Thymus (tissue), 11 donors: ENCODE measurements around the gene CASP3. TPM values are rescaled to one million over a fixed set of nuclear protein-coding genes. Genes with fewer than 3 reads are reported as not detected.
"Not testable (repeated sequence)": the region's sequence is repeated elsewhere in the genome, so short reads cannot be mapped to it uniquely, and the experiment has no call there.

Experiments
- DNase-seq, 9 donors: peaks; one replicate each; pipeline ENCODE4 v3.0.0-alpha.2; 2013; ENCODE audit warnings: low spot score in 9 of 9, low read depth in 6 of 9, missing footprints in 1 of 9
- H3K27ac ChIP-seq, 2 donors: one replicate each; pipeline ENCODE4 v1.5.1; 2013; ENCODE audit warnings: control low read depth in 1 of 2, low read depth in 1 of 2, low read length in 1 of 2, mild to moderate bottlenecking in 1 of 2, moderate library complexity in 1 of 2
- H3K27me3 ChIP-seq, 2 donors: one replicate each; pipeline ENCODE4 v1.5.1; 2013; ENCODE audit warnings: low read length in 1 of 2; ENCODE audit not compliant: control insufficient read depth in 2 of 2, insufficient read depth in 1 of 2
- H3K36me3 ChIP-seq, 2 donors: one replicate each; pipeline ENCODE4 v1.5.1; 2013; ENCODE audit warnings: low read length in 1 of 2, mild to moderate bottlenecking in 1 of 2, moderate library complexity in 1 of 2; ENCODE audit not compliant: control insufficient read depth in 2 of 2, insufficient read depth in 2 of 2
- H3K4me1 ChIP-seq, 2 donors: one replicate each; pipeline ENCODE4 v1.5.1; 2013; ENCODE audit warnings: low read length in 2 of 2; ENCODE audit not compliant: control insufficient read depth in 2 of 2, insufficient read depth in 2 of 2
- H3K4me3 ChIP-seq, 2 donors: one replicate each; pipeline ENCODE4 v1.5.1; 2013; ENCODE audit warnings: low read length in 2 of 2, control low read depth in 1 of 2, mild to moderate bottlenecking in 1 of 2
- H3K9me3 ChIP-seq, 2 donors: one replicate each; pipeline ENCODE4 v1.5.1; 2013; ENCODE audit warnings: low read length in 1 of 2, mild to moderate bottlenecking in 1 of 2; ENCODE audit not compliant: control insufficient read depth in 2 of 2, insufficient read depth in 1 of 2
- WGBS: extraction: QIAGEN DNeasy Blood & Tissue Kit; methylation state at CpG from one replicate; pipeline ENCODE4 v1.1.7; 2013; 5-methylcytosine and 5-hydroxymethylcytosine counted together
- polyA plus RNA-seq: library from polyadenylated mRNA; stranded (reverse); fragments of 200-250 nt; gene quantifications from one replicate; pipeline ENCODE4 v1.2.3, GENCODE V29; 2013
- total RNA-seq: library from RNA; stranded (reverse); fragments of 120-200 nt; gene quantifications from one replicate; pipeline ENCODE4 v1.2.4, GENCODE V29; 2013
- donor health status: healthy.

CASP3 gene
- total and polyA plus RNA-seq, 2 donors: 37.9 to 73.7 TPM

DNA sequence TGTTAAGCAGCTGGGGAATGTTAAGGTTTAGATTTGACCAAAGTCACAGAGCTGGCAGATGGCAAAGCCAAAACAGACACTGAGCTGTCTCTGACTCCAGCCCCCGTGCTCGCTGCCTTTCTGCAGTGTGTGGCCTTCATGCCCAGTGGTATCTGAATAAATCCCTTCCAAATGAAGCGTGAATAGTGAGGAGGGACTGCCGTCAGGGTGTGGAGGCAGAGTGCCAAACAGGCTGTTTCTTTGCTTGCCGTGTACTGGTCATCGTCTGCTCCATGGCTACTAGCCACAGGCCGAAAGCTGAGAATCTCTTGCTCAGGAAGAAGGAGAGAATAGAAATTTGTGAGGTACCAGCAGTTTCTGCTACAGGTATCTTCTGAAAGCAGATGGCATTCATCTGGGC is 20.0 kb upstream of the CASP3 start:
- no peak for DNase-seq
- H3K36me3 ChIP-seq: peaks cover 20 to 41% of the 10 kb centered on the region in 2 donors
- H3K27ac ChIP-seq: no peak overlapping the region
- 96% methylated on average over 7 of the region's 7 CpGs for WGBS
- peaks cover 0 to 7% of the 10 kb centered on the region in 2 donors for H3K4me1 ChIP-seq
- no peaks in the 10 kb centered on the region for H3K27me3 ChIP-seq
- no peaks in the 10 kb centered on the region for H3K9me3 ChIP-seq
- no peak overlapping the region for H3K4me3 ChIP-seq

DNA sequence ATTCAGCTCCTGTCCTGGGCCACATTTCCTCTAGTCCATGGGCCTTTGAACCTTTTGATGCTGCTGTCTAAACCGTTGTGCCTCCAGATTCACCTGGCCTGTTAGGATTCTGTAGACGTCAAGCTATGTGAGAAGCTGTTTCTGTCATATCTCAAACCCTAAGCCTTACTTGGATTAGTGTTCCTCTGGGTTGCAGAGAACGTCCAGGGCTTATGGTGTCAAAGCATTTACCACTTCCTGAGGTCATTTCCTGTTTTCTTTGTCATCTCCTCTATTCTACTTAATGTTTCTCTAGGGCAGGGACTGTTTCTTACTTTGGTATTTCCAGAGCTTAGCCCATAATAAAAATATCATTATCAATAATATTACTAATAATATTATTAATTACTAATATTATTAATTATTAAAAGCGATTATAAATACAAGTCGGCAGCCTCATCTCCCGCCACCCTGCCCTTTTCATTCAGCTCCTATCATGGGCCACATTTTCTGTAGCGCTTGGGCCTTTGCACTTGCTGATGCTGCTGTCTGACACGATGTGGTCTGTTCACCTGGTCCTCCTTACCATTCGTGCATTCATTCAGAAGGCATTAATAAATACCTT is 19.4 kb upstream of the CASP3 start:
- WGBS: 83% methylated on average over 9 of the region's 9 CpGs
- peaks cover 0 to 7% of the 10 kb centered on the region in 2 donors for H3K4me1 ChIP-seq
- no peak overlapping the region for H3K4me3 ChIP-seq
- H3K27me3 ChIP-seq: no peaks in the 10 kb centered on the region
- peaks cover 20 to 38% of the 10 kb centered on the region in 2 donors for H3K36me3 ChIP-seq
- peak in 2 of 9 donors; percentile 18 to 31 for DNase-seq
- H3K9me3 ChIP-seq: no peaks in the 10 kb centered on the region
- H3K27ac ChIP-seq: no peak overlapping the region

DNA sequence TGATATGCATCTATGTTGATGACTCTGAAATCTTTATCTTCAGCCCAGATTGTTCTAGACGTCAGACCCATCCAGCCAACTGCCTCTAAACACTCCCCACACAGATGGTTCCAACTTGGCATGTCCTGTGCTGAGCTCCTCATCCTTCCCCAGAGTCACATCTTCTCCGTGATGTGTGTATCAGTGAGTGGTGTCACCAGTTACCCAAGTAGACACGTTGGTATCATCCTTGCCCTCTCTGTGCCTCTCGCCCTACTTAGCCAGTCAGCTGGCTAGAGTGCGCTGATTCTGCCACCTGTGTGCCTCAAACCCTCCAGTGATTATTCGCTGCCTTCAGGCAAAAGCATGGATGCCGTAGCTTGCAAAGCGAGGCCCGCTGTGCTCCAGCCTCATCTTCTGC is 18.8 kb upstream of the CASP3 start:
- WGBS: 91% methylated on average over 9 of the region's 9 CpGs
- H3K9me3 ChIP-seq: no peaks in the 10 kb centered on the region
- no peaks in the 10 kb centered on the region for H3K27me3 ChIP-seq
- H3K4me3 ChIP-seq: no peak overlapping the region
- no peak overlapping the region for H3K27ac ChIP-seq
- peaks cover 20 to 40% of the 10 kb centered on the region in 2 donors for H3K36me3 ChIP-seq
- H3K4me1 ChIP-seq: peaks cover 0 to 7% of the 10 kb centered on the region in 2 donors
- DNase-seq: peak in 1 of 9 donors; percentile 12

DNA sequence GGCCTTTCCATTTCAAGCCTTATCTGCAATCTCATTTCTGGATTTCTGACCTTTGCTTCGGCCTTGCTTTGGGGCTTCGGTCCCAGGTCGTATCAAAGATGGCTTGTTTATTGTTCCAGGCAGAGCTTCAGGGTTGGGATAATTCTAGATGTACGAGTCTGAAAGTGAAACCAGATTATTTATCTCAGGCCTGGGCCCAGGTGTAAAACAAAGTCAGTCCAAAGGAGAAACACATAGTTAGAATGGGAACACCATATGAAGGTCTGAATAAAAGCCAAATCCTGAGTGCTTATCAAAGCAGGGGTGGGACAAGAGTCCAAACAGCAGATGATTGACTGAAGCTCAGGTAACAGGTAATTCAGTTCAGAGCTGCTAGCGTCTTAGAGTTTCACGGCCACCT is 17.4 kb upstream of the CASP3 start:
- Histone ChIP-seq H3K27ac (no peak overlapping the region), H3K4me1 (peaks cover 0 to 7% of the 10 kb centered on the region in 2 donors), H3K27me3 (no peaks in the 10 kb centered on the region), H3K4me3 (no peak overlapping the region), H3K9me3 (no peaks in the 10 kb centered on the region), H3K36me3 (peaks cover 12 to 32% of the 10 kb centered on the region in 2 donors)
- WGBS: 88% methylated on average over 6 of the region's 6 CpGs
- DNase-seq: no peak

DNA sequence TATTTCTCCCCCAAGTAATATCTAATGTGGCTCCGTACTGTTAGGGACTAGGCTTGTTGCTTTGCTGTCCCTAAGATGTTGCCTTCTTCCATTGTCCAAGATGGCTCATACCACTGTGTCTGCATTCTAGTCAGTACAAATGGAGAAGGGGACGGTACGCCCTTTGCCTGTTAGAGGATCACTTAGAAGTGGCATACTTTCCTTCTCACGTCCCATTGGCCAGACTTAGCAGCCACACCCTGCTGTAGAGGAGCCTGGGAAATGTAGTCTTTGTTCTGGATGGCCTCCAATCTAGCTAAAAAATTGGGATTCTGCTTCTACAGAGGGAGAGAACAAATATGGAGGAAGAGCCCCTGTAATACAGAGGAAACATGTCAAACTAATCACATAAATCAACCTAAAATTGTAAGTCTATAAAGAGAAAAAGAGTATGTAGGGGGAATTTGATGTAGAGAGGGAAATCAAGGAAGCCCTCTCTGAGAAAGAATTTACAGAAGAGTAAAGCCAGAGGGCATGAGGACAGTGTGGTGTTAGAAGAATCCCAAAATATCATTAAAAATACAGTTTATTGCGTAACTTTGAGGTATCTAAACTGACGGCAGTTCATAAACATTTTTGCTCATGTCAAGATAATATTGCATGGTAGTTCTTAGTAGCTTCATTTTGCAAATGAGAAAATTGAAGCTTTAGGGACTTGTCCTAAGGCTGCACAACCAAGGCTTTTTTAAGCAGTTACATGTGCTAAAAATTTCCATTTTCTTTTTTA is 15.4 kb upstream of the CASP3 start:
- no peak overlapping the region for H3K4me3 ChIP-seq

DNA sequence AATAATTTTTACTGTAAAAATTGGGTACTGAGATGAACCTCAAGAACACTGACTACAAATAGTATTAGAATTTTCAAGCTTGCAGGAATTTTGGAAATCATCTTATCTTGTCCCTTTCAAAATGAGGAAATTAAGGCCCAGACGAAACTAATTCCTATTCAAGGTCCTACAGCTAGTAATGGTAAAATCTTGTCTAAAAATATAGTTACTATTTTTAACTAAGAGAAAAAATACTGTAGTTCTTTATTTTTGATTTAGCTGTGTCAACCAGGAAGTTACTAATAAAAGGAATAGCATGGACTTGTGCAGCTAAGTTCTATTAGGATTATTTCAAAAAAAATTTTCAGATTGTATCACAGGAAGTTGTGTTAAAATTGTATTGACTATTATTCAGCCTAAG is 13.0 kb upstream of the CASP3 start:
- H3K4me1 ChIP-seq: no peaks in the 10 kb centered on the region

More for the DNA sequence above, 15.4 kb upstream of the CASP3 start:
- H3K27ac ChIP-seq: no peak overlapping the region
- H3K27me3 ChIP-seq: no peaks in the 10 kb centered on the region
- H3K9me3 ChIP-seq: no peaks in the 10 kb centered on the region
- 77% methylated on average over 6 of the region's 6 CpGs for WGBS
- H3K36me3 ChIP-seq: peaks cover 12 to 39% of the 10 kb centered on the region in 2 donors
- H3K4me1 ChIP-seq: peaks cover 0 to 7% of the 10 kb centered on the region in 2 donors
- peak in 2 of 9 donors; percentile 30 to 37 for DNase-seq

DNA sequence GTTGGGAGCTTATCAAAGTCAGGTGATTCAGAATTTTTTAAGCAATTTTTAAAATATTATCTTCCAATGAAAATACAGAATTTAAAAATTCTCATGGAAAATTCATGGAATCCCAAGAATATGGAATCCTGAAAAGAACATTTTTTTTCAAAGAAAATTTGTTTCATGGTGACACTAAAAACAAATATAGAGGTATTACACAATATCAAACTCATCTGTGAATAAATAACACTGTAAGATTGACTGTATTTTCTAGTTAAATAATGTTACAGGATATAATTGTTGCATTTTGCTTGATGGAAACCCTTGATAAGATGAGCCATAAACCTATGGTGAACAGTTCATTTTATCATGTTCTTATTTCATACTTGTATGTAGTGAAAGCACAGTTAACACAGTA is 11.7 kb upstream of the CASP3 start:
- no peak for DNase-seq
- Histone ChIP-seq H3K36me3 (peaks cover 0 to 27% of the 10 kb centered on the region in 2 donors), H3K9me3 (no peaks in the 10 kb centered on the region), H3K4me3 (no peak overlapping the region), H3K27me3 (no peaks in the 10 kb centered on the region), H3K27ac (no peak overlapping the region), H3K4me1 (no peaks in the 10 kb centered on the region)

More for the DNA sequence above, 13.0 kb upstream of the CASP3 start:
- WGBS: 95% methylated on average over 1 of the region's 1 CpG
- Histone ChIP-seq H3K9me3 (no peaks in the 10 kb centered on the region), H3K36me3 (peaks cover 0 to 32% of the 10 kb centered on the region in 2 donors), H3K27ac (no peak overlapping the region), H3K4me3 (no peak overlapping the region), H3K27me3 (no peaks in the 10 kb centered on the region)
- DNase-seq: no peak

DNA sequence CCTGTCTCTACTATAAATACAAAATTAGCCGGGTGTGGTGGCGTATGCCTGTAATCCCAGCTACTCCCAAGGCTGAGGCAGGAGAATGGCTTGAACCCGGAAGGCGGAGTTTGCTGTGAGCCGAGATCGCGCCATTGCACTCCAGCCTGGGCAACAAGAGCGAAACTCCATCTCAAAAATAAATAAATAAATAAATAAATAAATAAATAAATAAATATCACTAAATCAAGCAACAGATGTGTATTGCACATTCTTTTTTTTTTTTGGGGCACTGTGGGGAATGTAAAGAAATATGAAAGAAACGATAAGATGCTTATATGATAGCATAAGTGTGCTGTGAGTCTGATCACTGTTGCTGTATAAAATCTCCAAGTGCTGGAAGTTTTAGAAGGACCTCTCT is 8.6 kb upstream of the CASP3 start:
- H3K4me3 ChIP-seq, H3K27me3 ChIP-seq, H3K27ac ChIP-seq, H3K9me3 ChIP-seq, H3K4me1 ChIP-seq, DNase-seq: not testable (repeated sequence)
- H3K36me3 ChIP-seq: peaks cover 0 to 11% of the 10 kb centered on the region in 2 donors
- WGBS: 98% methylated on average over 9 of the region's 9 CpGs

DNA sequence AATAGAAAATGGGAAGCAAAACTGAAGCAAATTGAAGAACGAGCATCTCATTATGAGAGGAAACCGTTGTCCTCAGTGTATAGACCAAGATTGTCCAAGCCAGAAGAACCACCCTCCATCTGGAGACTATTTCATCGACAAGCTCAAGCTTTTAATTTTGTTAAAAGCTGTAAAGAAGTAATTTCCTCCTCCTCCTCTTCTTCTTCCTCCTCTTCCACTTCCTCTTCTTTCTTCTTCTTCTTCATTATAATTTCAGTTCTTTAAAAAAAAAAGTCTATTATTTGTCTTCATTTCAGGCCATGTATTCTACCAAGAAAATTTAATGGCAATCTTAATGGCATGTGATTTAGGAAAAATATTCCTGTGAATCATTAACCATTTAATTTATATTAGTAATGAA is 7.9 kb upstream of the CASP3 start:
- no peak overlapping the region for H3K4me3 ChIP-seq

More for the DNA sequence above, 7.9 kb upstream of the CASP3 start:
- H3K9me3 ChIP-seq: no peaks in the 10 kb centered on the region
- no peak overlapping the region for H3K27ac ChIP-seq
- H3K4me1 ChIP-seq: no peaks in the 10 kb centered on the region
- DNase-seq: no peak
- WGBS: 94% methylated on average over 3 of the region's 3 CpGs
- H3K27me3 ChIP-seq: no peaks in the 10 kb centered on the region
- peaks cover 0 to 11% of the 10 kb centered on the region in 2 donors for H3K36me3 ChIP-seq
